Neuron (in vitro differentiated cells): Measurements from ENCODE around the gene PPP3CA.
"Not testable (repeated sequence)": the region's sequence is repeated elsewhere in the genome, so short reads cannot be mapped to it uniquely, and the experiment has no call there.

Source experiments
- H2AFZ ChIP-seq: one replicate; pipeline ENCODE4 v1.6.1; 2013; ENCODE audit warnings: low read depth, mild to moderate bottlenecking, inconsistent platforms, low read length, moderate library complexity
- H3K27me3 ChIP-seq: one replicate; pipeline ENCODE4 v1.6.1; 2013; ENCODE audit warnings: low read length; ENCODE audit not compliant: insufficient read depth
- H3K36me3 ChIP-seq: one replicate; pipeline ENCODE4 v1.6.1; 2013; ENCODE audit warnings: low read length; ENCODE audit not compliant: insufficient read depth
- H3K4me1 ChIP-seq: one replicate; pipeline ENCODE4 v1.6.1; 2013; ENCODE audit warnings: low read length; ENCODE audit not compliant: insufficient read depth
- H3K4me3 ChIP-seq: 2 replicates; pipeline ENCODE4 v1.5.1; 2013; ENCODE audit warnings: mild to moderate bottlenecking, low read length, moderate library complexity
- H3K9me3 ChIP-seq: one replicate; pipeline ENCODE4 v1.6.1; 2013; ENCODE audit warnings: low read length

PPP3CA gene

DNA sequence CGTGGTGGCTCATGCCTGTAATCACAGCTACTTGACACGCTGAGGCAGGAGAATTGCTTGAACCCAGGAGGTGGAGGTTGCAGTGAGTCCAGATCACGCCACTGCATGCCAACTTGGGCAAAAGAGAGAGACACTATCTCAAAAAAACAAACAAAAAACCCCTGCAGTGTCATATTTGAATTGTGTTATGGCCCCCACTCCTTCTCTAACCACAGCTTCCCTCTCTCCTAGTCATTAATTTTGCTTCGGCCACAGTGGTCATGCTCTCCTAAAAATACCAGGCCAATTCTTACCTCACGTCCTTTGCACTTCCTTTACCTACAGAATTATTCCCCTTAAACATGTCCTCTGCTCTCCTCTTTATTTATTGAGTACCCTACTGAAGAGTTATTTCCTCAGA lies 206.1 kb downstream of the PPP3CA start:
- Histone ChIP-seq H3K4me1 (no peaks in the 10 kb centered on the region), H3K27me3 (no peaks in the 10 kb centered on the region), H3K4me3 (no peak overlapping the region), H3K36me3 (no peaks in the 10 kb centered on the region), H3K9me3 (no peaks in the 10 kb centered on the region), H2AFZ (no peak overlapping the region)

DNA sequence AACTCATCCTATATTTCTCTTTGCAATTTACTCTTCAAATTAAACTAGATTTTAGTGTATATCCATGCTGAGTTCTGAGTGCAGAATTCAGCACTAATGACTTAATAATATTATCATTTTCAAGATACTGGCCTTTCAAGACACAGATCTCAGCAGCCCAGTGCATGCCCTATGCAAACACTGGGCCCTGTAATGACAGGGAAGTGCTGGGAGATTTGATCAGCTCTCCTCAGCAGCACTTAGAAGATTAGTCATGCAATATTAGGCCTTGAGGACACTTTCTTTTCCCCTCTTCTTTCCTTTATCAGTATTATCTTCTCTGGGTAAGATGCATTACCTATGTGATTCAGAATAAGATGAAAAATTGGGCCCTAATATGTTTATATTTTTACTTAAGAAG lies 207.1 kb downstream of the PPP3CA start:
- Histone ChIP-seq H3K4me3 (no peak overlapping the region), H3K36me3 (no peaks in the 10 kb centered on the region), H3K27me3 (no peaks in the 10 kb centered on the region), H3K4me1 (no peaks in the 10 kb centered on the region), H2AFZ (no peak overlapping the region), H3K9me3 (no peaks in the 10 kb centered on the region)

GRCh38 chr4:101136373-101137370 lies 210.7 kb downstream of the PPP3CA start:
- no peaks in the 10 kb centered on the region for H3K4me1 ChIP-seq
- no peaks in the 10 kb centered on the region for H3K9me3 ChIP-seq
- H2AFZ ChIP-seq = no peak overlapping the region
- no peaks in the 10 kb centered on the region for H3K36me3 ChIP-seq
- no peaks in the 10 kb centered on the region for H3K27me3 ChIP-seq
- H3K4me3 ChIP-seq = no peak overlapping the region

- H3K4me1 ChIP-seq = no peaks in the 10 kb centered on the region
- H3K9me3 ChIP-seq = no peaks in the 10 kb centered on the region
- no peaks in the 10 kb centered on the region for H3K27me3 ChIP-seq
- H2AFZ ChIP-seq = no peak overlapping the region
- H3K4me3 ChIP-seq = no peak overlapping the region
- H3K36me3 ChIP-seq = no peaks in the 10 kb centered on the region
Measured at GRCh38 chr4:101135371-101136010, 211.8 kb downstream of the PPP3CA start.

GRCh38 chr4:101131058-101131457 lies 216.3 kb downstream of the PPP3CA start:
- not testable (repeated sequence) for H3K4me3 ChIP-seq, H3K9me3 ChIP-seq, H3K4me1 ChIP-seq, H3K36me3 ChIP-seq, H3K27me3 ChIP-seq, H2AFZ ChIP-seq

- H3K36me3 ChIP-seq, H3K4me3 ChIP-seq, H3K27me3 ChIP-seq, H3K4me1 ChIP-seq, H2AFZ ChIP-seq, H3K9me3 ChIP-seq: not testable (repeated sequence)
Measured at GRCh38 chr4:101128898-101129297, 218.4 kb downstream of the PPP3CA start.

GRCh38 chr4:101128473-101128872 lies 218.9 kb downstream of the PPP3CA start:
- no peaks in the 10 kb centered on the region for H3K36me3 ChIP-seq
- no peak overlapping the region for H3K4me3 ChIP-seq
- H3K9me3 ChIP-seq = no peaks in the 10 kb centered on the region
- H2AFZ ChIP-seq = no peak overlapping the region
- H3K4me1 ChIP-seq = no peaks in the 10 kb centered on the region
- no peaks in the 10 kb centered on the region for H3K27me3 ChIP-seq

GRCh38 chr4:101127176-101127790 lies 220.0 kb downstream of the PPP3CA start:
- Histone ChIP-seq H3K36me3 (no peaks in the 10 kb centered on the region), H3K4me3 (no peak overlapping the region), H3K4me1 (no peaks in the 10 kb centered on the region), H2AFZ (no peak overlapping the region), H3K27me3 (no peaks in the 10 kb centered on the region), H3K9me3 (no peaks in the 10 kb centered on the region)

GRCh38 chr4:101126059-101126458 lies 221.3 kb downstream of the PPP3CA start:
- Histone ChIP-seq H3K27me3 (no peaks in the 10 kb centered on the region), H3K36me3 (no peaks in the 10 kb centered on the region), H3K9me3 (no peaks in the 10 kb centered on the region), H3K4me3 (no peak overlapping the region), H2AFZ (no peak overlapping the region), H3K4me1 (no peaks in the 10 kb centered on the region)

- Histone ChIP-seq H3K4me3 (no peak overlapping the region), H2AFZ (no peak overlapping the region), H3K27me3 (no peaks in the 10 kb centered on the region), H3K9me3 (no peaks in the 10 kb centered on the region), H3K4me1 (no peaks in the 10 kb centered on the region), H3K36me3 (no peaks in the 10 kb centered on the region)
Measured at GRCh38 chr4:101125045-101125942, 222.0 kb downstream of the PPP3CA start.

- Histone ChIP-seq H3K9me3 (no peaks in the 10 kb centered on the region), H3K36me3 (no peaks in the 10 kb centered on the region), H3K4me1 (no peaks in the 10 kb centered on the region), H3K27me3 (no peaks in the 10 kb centered on the region), H2AFZ (no peak overlapping the region), H3K4me3 (no peak overlapping the region)
Measured at GRCh38 chr4:101123231-101123630, 224.1 kb downstream of the PPP3CA start.

DNA sequence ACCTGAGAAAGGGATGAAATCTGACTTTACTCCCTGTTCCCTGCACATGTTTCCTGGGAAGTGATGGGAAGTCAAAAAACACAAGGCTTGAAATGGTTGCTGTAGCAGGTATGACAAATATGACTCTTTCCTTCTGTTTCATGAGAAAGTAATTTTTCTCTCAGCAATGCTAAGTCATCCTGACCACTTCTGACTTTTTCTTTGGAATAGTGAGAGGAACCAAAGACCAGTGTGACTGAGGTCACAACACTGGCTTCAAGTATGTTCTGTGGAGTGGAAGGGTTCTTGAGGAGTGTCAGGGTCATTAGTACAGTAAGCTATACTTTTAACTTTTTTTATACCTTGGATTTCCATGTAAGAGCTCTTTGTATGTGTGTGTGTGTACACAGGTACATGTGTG lies 225.3 kb downstream of the PPP3CA start:
- Histone ChIP-seq H3K4me3 (no peak overlapping the region), H3K9me3 (no peaks in the 10 kb centered on the region), H3K27me3 (no peaks in the 10 kb centered on the region), H3K36me3 (no peaks in the 10 kb centered on the region), H3K4me1 (no peaks in the 10 kb centered on the region), H2AFZ (no peak overlapping the region)
